ENCODE results near the gene MIPOL1. TPM values are rescaled to one million over a fixed set of nuclear protein-coding genes. Genes with fewer than 3 reads are reported as not detected.

The MIPOL1 gene
- total RNA-seq, 2 experiments from 2014 or later: not detected

- no peaks in the 10 kb centered on the region for H3K9me2 ChIP-seq (ENCODE audit: insufficient read depth, low read length)
- no peak for DNase-seq (ENCODE audit: low spot score)
Observed at GRCh38 chr14:37571391-37571790, 373.7 kb downstream of the MIPOL1 start.

GRCh38 chr14:37573356-37573755 lies 375.6 kb downstream of the MIPOL1 start:
- intact Hi-C loops (cut with micrococcal nuclease; ENCODE audit: unreplicated experiment): no loop called here
- Histone ChIP-seq H3K4me2 (ENCODE audit: low read length) (no peak overlapping the region), H2AFZ (ENCODE audit: low read length) (no peak overlapping the region), H3K9me2 (ENCODE audit: insufficient read depth, low read length) (no peaks in the 10 kb centered on the region), H3K36me3 (ENCODE audit: insufficient read depth, low read length) (no peaks in the 10 kb centered on the region), H3K9me3 (ENCODE audit: low read length) (no peaks in the 10 kb centered on the region), H3K79me2 (ENCODE audit: insufficient read depth, low read depth, low read length) (no peaks in the 10 kb centered on the region), H3K4me1 (ENCODE audit: insufficient read depth, low read length, poor library complexity, severe bottlenecking) (no peaks in the 10 kb centered on the region), H3K27ac (ENCODE audit: low read depth, low read length, poor library complexity, severe bottlenecking) (no peak overlapping the region), H4K20me1 (ENCODE audit: insufficient read depth, low read length) (no peaks in the 10 kb centered on the region), H3K4me3 (ENCODE audit: low read depth, low read length, poor library complexity, severe bottlenecking) (no peak overlapping the region)
- BruUV-seq (replicated peaks): no TSS peak
- ChIA-PET CTCF (ENCODE audit: unreplicated experiment) (no interaction called here), POLR2A (interaction anchor here (0.5 to 0.6 kb wide), 2 partner anchors 31 to 35 kb away, joined by 3 read pairs; no protein-coding TSS in a partner anchor)
- DNase-seq (ENCODE audit: low spot score): no peak
- TF ChIP-seq EZH2phosphoT487 (IDR thresholded peaks at IDR 0.05; ENCODE audit: borderline replicate concordance, low read depth, low read length) (no peak), CTCF (conservative IDR thresholded peaks at IDR 0.05; ENCODE audit: low read length) (no peak)

More at GRCh38 chr14:37571391-37571790, 373.7 kb downstream of the MIPOL1 start:
- Histone ChIP-seq H3K4me1 (ENCODE audit: insufficient read depth, low read length, poor library complexity, severe bottlenecking) (no peaks in the 10 kb centered on the region), H3K9me3 (ENCODE audit: low read length) (no peaks in the 10 kb centered on the region), H3K4me3 (ENCODE audit: low read depth, low read length, poor library complexity, severe bottlenecking) (no peak overlapping the region), H4K20me1 (ENCODE audit: insufficient read depth, low read length) (no peaks in the 10 kb centered on the region), H2AFZ (ENCODE audit: low read length) (no peak overlapping the region), H3K4me2 (ENCODE audit: low read length) (no peak overlapping the region), H3K27ac (ENCODE audit: low read depth, low read length, poor library complexity, severe bottlenecking) (no peak overlapping the region), H3K79me2 (ENCODE audit: insufficient read depth, low read depth, low read length) (no peaks in the 10 kb centered on the region), H3K36me3 (ENCODE audit: insufficient read depth, low read length) (no peaks in the 10 kb centered on the region)
- ChIA-PET CTCF (ENCODE audit: unreplicated experiment) (no interaction called here), POLR2A (interaction anchor here (0.7 kb wide), 1 partner anchor 9 kb away, joined by 3 read pairs; no protein-coding TSS in a partner anchor)
- BruUV-seq (replicated peaks): no TSS peak
- intact Hi-C loops (cut with micrococcal nuclease; ENCODE audit: unreplicated experiment): no loop called here
- TF ChIP-seq EZH2phosphoT487 (IDR thresholded peaks at IDR 0.05; ENCODE audit: borderline replicate concordance, low read depth, low read length) (no peak), CTCF (conservative IDR thresholded peaks at IDR 0.05; ENCODE audit: low read length) (no peak)

GRCh38 chr14:37579274-37579673 lies 381.5 kb downstream of the MIPOL1 start:
- H3K27ac ChIP-seq (ENCODE audit: low read depth, low read length, poor library complexity, severe bottlenecking): no peak overlapping the region

More at GRCh38 chr14:37579274-37579673, 381.5 kb downstream of the MIPOL1 start:
- Histone ChIP-seq H3K9me2 (ENCODE audit: insufficient read depth, low read length) (no peaks in the 10 kb centered on the region), H3K79me2 (ENCODE audit: insufficient read depth, low read depth, low read length) (no peaks in the 10 kb centered on the region), H3K4me2 (ENCODE audit: low read length) (no peak overlapping the region), H2AFZ (ENCODE audit: low read length) (no peak overlapping the region), H3K9me3 (ENCODE audit: low read length) (no peaks in the 10 kb centered on the region), H3K4me1 (ENCODE audit: insufficient read depth, low read length, poor library complexity, severe bottlenecking) (no peaks in the 10 kb centered on the region), H3K4me3 (ENCODE audit: low read depth, low read length, poor library complexity, severe bottlenecking) (no peak overlapping the region), H3K36me3 (ENCODE audit: insufficient read depth, low read length) (no peaks in the 10 kb centered on the region), H4K20me1 (ENCODE audit: insufficient read depth, low read length) (no peaks in the 10 kb centered on the region; the same call in 1 of the 2 replicates)
- intact Hi-C loops (cut with micrococcal nuclease; ENCODE audit: unreplicated experiment): no loop called here
- TF ChIP-seq EZH2phosphoT487 (IDR thresholded peaks at IDR 0.05; ENCODE audit: borderline replicate concordance, low read depth, low read length) (no peak), CTCF (conservative IDR thresholded peaks at IDR 0.05; ENCODE audit: low read length) (no peak)
- ChIA-PET POLR2A (no interaction called here), CTCF (ENCODE audit: unreplicated experiment) (no interaction called here)
- BruUV-seq (replicated peaks): no TSS peak
- no peak for DNase-seq (ENCODE audit: low spot score)
